HepG2 (cell line): ENCODE results near the gene HES7. TPM values are rescaled to one million over a fixed set of nuclear protein-coding genes. Genes with fewer than 3 reads are reported as not detected.
A peak's percentile ranks its signal among the peaks of the same experiment; 100 is the strongest.

Source experiments
- GABPA ChIP-seq, 2 experiments: IDR thresholded peaks; 2 replicates each; pipeline ENCODE4 v1.6.1; 2011 to 2016; ENCODE audit warnings: low read depth in 2 of 2, low read length in 1 of 2, missing biosample characterization in 1 of 2, missing genetic modification characterization in 1 of 2
- KAT7 ChIP-seq: IDR thresholded peaks from 2 replicates; pipeline ENCODE4 v1.6.1; 2018; ENCODE audit warnings: borderline replicate concordance, missing compliant biosample characterization
- KDM5B ChIP-seq: sonication (generic); formaldehyde crosslinking; IDR thresholded peaks from 2 replicates; pipeline ENCODE4 v1.4.0; 2020; ENCODE audit warnings: missing genetic modification reagents, mild to moderate bottlenecking, borderline replicate concordance
- MLLT10 ChIP-seq: sonication (generic); formaldehyde crosslinking; IDR thresholded peaks from 2 replicates; pipeline ENCODE4 v1.4.0; 2020; ENCODE audit warnings: missing genetic modification reagents
- THAP11 ChIP-seq: IDR thresholded peaks from 2 replicates; pipeline ENCODE4 v1.6.1; 2016; ENCODE audit warnings: missing biosample characterization, missing genetic modification reagents
- ZNF124 ChIP-seq: sonication (generic); formaldehyde crosslinking; IDR thresholded peaks from 2 replicates; pipeline ENCODE4 v1.4.0; 2020; ENCODE audit warnings: missing genetic modification reagents
- ZNF512B ChIP-seq: sonication (generic); formaldehyde crosslinking; IDR thresholded peaks from 2 replicates; pipeline ENCODE4 v1.5.1; 2020; ENCODE audit warnings: missing genetic modification reagents, mild to moderate bottlenecking, borderline replicate concordance
- ZNF782 ChIP-seq: sonication (generic); formaldehyde crosslinking; IDR thresholded peaks from 2 replicates; pipeline ENCODE4 v1.4.0; 2020; ENCODE audit warnings: missing genetic modification reagents, mild to moderate bottlenecking, borderline replicate concordance
- ZNF841 ChIP-seq: sonication (generic); formaldehyde crosslinking; IDR thresholded peaks from 2 replicates; pipeline ENCODE4 v1.8.1; 2023; ENCODE audit warnings: missing genetic modification reagents, borderline replicate concordance
- polyA plus RNA-seq, 8 experiments: library from polyadenylated mRNA; depleted of rRNA in 3 of 8; stranded (reverse) in 7 of 8; unstranded in 1 of 8; fragments of >200 nt; fragmentation: Illumina TruSeq in 4 of 8; extraction: Trizol in 4 of 8; gene quantifications; 2 replicates each; pipeline versions ENCODE4 v1.2.1 to v1.2.3, GENCODE V29; 2011 to 2016; ENCODE audit warnings: low read depth in 4 of 8, missing spikeins in 1 of 8, mixed read lengths in 1 of 8; ENCODE audit not compliant: insufficient read depth in 1 of 8
- total RNA-seq, 5 experiments: library from RNA; depleted of rRNA; stranded (reverse); fragments of >200 nt; fragmentation: Illumina TruSeq; extraction: Trizol; gene quantifications; 2 replicates each; pipeline ENCODE4 v1.2.3, GENCODE V29; 2016; ENCODE audit warnings: low read depth in 1 of 5
- TF ChIP-seq, protein P1 (sequence below): sonication (generic); formaldehyde crosslinking; IDR thresholded peaks from 2 replicates; pipeline ENCODE4 v1.4.0; 2020; ENCODE audit warnings: missing genetic modification reagents, mild to moderate bottlenecking, borderline replicate concordance
- TF ChIP-seq, protein P2 (sequence below): sonication (generic); formaldehyde crosslinking; IDR thresholded peaks from 2 replicates; pipeline ENCODE4 v1.5.0; 2020; ENCODE audit warnings: mild to moderate bottlenecking, missing genetic modification reagents, moderate library complexity
- TF ChIP-seq, protein P3 (sequence below): sonication (generic); formaldehyde crosslinking; IDR thresholded peaks from 2 replicates; pipeline ENCODE4 v1.5.1; 2020; ENCODE audit warnings: missing genetic modification reagents, mild to moderate bottlenecking, borderline replicate concordance
- TF ChIP-seq, protein P4 (sequence below): sonication (generic); formaldehyde crosslinking; IDR thresholded peaks from 2 replicates; pipeline ENCODE4 v1.5.0; 2020; ENCODE audit warnings: missing genetic modification reagents
- TF ChIP-seq, protein P5 (sequence below): IDR thresholded peaks from 2 replicates; pipeline ENCODE4 v1.6.1; 2016; ENCODE audit warnings: missing compliant biosample characterization, missing genetic modification reagents, borderline replicate concordance

The HES7 gene
- total and polyA plus RNA-seq, 2 of the 13 experiments (the other 11 are each of a cell fraction or from before 2014, with no cell fraction given), result not detected

GRCh38 chr17:8079291-8080207 lies 44.4 kb downstream of the HES7 start (continued):
- TF ChIP-seq ZNF841 (CRISPR knock-in tag) (no peak), THAP11 (CRISPR knock-in tag) (0 out of 2 replicates have a peak, but pooled peaks have one; percentile 33), ZNF512B (no peak), ZNF124 (no peak), MLLT10 (CRISPR knock-in tag) (no peak), KAT7 (CRISPR knock-in tag) (no peak), GABPA (IDR thresholded peaks at IDR 0.05; ENCODE audit: low read depth, low read length) (peak; percentile 29; the same call in 1 of the 2 replicates), GABPA (CRISPR knock-in tag; IDR thresholded peaks at IDR 0.05; ENCODE audit: low read depth) (peak; percentile 75), ZNF782 (CRISPR knock-in tag) (no peak; the same call in none of the 2 replicates), KDM5B (peak; percentile 42)
- TF ChIP-seq, protein P1, sequence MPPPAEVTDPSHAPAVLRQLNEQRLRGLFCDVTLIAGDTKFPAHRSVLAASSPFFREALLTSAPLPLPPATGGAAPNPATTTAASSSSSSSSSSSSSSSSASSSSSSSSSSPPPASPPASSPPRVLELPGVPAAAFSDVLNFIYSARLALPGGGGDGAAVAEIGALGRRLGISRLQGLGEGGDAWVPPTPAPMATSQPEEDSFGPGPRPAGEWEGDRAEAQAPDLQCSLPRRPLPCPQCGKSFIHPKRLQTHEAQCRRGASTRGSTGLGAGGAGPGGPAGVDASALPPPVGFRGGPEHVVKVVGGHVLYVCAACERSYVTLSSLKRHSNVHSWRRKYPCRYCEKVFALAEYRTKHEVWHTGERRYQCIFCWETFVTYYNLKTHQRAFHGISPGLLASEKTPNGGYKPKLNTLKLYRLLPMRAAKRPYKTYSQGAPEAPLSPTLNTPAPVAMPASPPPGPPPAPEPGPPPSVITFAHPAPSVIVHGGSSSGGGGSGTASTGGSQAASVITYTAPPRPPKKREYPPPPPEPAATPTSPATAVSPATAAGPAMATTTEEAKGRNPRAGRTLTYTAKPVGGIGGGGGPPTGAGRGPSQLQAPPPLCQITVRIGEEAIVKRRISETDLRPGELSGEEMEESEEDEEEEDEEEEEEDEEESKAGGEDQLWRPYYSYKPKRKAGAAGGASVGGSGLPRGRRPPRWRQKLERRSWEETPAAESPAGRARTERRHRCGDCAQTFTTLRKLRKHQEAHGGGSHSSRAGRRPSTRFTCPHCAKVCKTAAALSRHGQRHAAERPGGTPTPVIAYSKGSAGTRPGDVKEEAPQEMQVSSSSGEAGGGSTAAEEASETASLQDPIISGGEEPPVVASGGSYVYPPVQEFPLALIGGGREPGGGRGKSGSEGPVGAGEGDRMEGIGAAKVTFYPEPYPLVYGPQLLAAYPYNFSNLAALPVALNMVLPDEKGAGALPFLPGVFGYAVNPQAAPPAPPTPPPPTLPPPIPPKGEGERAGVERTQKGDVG (CRISPR knock-in tag), result no peak
- TF ChIP-seq, protein P2, sequence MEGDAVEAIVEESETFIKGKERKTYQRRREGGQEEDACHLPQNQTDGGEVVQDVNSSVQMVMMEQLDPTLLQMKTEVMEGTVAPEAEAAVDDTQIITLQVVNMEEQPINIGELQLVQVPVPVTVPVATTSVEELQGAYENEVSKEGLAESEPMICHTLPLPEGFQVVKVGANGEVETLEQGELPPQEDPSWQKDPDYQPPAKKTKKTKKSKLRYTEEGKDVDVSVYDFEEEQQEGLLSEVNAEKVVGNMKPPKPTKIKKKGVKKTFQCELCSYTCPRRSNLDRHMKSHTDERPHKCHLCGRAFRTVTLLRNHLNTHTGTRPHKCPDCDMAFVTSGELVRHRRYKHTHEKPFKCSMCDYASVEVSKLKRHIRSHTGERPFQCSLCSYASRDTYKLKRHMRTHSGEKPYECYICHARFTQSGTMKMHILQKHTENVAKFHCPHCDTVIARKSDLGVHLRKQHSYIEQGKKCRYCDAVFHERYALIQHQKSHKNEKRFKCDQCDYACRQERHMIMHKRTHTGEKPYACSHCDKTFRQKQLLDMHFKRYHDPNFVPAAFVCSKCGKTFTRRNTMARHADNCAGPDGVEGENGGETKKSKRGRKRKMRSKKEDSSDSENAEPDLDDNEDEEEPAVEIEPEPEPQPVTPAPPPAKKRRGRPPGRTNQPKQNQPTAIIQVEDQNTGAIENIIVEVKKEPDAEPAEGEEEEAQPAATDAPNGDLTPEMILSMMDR (CRISPR knock-in tag), result peak; percentile 87
- TF ChIP-seq, protein P3, sequence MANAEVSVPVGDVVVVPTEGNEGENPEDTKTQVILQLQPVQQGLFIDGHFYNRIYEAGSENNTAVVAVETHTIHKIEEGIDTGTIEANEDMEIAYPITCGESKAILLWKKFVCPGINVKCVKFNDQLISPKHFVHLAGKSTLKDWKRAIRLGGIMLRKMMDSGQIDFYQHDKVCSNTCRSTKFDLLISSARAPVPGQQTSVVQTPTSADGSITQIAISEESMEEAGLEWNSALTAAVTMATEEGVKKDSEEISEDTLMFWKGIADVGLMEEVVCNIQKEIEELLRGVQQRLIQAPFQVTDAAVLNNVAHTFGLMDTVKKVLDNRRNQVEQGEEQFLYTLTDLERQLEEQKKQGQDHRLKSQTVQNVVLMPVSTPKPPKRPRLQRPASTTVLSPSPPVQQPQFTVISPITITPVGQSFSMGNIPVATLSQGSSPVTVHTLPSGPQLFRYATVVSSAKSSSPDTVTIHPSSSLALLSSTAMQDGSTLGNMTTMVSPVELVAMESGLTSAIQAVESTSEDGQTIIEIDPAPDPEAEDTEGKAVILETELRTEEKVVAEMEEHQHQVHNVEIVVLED (CRISPR knock-in tag), result no peak
- TF ChIP-seq, protein P4, sequence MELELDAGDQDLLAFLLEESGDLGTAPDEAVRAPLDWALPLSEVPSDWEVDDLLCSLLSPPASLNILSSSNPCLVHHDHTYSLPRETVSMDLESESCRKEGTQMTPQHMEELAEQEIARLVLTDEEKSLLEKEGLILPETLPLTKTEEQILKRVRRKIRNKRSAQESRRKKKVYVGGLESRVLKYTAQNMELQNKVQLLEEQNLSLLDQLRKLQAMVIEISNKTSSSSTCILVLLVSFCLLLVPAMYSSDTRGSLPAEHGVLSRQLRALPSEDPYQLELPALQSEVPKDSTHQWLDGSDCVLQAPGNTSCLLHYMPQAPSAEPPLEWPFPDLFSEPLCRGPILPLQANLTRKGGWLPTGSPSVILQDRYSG (CRISPR knock-in tag), result no peak
- TF ChIP-seq, protein P5, sequence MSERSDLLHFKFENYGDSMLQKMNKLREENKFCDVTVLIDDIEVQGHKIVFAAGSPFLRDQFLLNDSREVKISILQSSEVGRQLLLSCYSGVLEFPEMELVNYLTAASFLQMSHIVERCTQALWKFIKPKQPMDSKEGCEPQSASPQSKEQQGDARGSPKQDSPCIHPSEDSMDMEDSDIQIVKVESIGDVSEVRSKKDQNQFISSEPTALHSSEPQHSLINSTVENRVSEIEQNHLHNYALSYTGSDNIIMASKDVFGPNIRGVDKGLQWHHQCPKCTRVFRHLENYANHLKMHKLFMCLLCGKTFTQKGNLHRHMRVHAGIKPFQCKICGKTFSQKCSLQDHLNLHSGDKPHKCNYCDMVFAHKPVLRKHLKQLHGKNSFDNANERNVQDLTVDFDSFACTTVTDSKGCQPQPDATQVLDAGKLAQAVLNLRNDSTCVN (CRISPR knock-in tag), result no peak
